Right hindlimb (tissue), 1 donor: ENCODE results near the gene ZNF132.
A peak's percentile ranks its signal among the peaks of the same experiment; 100 is the strongest.
"Not testable (repeated sequence)": the region's sequence is repeated elsewhere in the genome, so short reads cannot be mapped to it uniquely, and the experiment has no call there.

ENCODE experiments used
- DNase-seq: peaks from one replicate; pipeline ENCODE4 v3.0.0-alpha.2; 2018

Gene ZNF132

DNA sequence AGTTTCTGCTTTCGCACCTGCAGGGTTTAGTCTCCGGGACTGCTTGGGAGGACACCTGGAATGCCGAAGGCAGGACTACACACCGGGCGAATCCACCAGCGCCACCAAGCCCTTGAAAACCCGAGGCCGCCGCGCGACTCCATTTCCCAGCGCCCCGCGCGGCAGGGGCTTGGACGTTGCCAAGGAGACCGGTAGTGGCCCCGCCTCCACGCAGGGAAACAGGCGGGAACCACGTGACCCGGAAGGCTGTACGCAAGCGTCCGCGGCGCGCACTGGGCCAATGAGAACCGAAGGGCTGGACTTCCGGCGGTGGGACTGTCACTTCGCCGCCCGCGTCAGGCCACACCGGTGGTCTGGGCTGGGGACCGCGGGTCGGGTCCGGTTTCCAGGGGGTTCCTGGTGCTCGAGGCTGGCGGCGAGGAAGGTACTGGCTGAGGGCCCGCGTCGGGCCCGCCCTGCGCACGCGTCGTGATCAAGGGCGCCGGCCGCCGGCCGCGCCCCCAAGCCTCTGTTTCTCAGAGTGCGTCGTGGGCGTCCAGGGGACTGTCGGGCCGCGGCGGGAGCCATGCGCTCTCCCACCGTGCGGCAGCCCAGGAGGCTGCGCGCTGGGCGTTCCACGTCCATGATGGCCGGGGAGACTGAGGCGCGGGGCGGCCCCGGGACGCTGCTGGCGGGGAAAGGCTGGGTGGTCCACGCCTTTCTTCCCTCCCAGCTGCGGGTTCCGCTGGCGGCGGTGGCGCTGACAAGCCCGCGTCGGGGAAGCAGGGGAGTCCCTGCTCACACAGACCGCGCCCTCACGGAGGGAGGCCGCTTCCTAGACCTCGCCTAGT is 27.0 kb upstream of the ZNF132 start, which contains the start of gene ZNF324:
Gene ZNF324, plus strand, starts transcription at position 321 of the 830 bp plus-strand sequence. CDS start 2,106 bp downstream, outside the sequence.
- DNase-seq: peak; percentile 98

DNA sequence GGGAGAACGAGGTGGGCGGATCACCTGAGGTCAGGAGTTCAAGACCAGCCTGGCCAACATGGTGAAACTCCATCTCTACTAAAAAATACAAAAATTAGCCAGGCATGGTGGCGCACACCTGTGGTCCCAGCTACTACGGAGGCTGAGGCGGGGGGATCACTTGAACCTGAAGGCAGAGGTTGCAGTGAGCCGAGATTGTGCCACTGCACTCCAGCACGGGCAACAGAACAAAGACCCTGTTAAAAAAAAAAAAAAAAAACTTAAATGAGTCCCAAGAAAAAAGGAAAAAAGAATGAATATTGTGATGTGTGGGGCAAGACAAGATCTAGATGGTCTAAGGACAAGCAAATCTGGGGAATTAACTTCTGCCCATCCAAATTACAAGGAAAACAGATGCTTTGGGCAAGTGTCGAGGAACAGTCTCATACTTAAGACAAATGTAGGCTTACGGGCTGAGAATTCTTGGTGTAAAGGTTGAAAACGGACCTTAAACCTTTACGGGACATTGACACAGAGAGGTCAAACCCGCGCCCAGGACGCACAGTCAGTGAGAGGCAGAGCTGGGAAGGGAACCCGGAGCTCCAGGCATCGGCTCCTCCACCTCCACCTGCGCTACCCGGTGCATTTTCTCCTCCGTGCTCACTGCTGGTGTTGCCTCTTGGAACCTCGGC is 26.3 kb upstream of the ZNF132 start:
- DNase-seq: no peak

- no peak for DNase-seq
Observed at GRCh38 chr19:58460039-58460438, 20.1 kb upstream of the ZNF132 start.

DNA sequence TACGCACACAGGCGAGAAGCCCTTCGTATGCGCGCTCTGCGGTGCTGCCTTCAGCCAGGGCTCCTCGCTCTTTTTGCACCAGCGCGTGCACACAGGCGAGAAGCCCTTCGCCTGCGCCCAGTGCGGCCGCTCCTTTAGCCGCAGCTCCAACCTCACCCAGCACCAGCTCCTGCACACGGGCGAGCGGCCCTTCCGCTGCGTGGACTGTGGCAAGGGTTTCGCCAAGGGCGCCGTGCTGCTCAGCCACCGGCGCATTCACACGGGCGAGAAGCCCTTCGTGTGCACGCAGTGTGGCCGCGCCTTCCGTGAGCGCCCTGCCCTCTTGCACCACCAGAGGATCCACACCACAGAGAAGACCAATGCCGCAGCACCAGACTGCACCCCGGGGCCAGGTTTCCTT is 16.2 kb upstream of the ZNF132 start:
- no peak for DNase-seq

DNA sequence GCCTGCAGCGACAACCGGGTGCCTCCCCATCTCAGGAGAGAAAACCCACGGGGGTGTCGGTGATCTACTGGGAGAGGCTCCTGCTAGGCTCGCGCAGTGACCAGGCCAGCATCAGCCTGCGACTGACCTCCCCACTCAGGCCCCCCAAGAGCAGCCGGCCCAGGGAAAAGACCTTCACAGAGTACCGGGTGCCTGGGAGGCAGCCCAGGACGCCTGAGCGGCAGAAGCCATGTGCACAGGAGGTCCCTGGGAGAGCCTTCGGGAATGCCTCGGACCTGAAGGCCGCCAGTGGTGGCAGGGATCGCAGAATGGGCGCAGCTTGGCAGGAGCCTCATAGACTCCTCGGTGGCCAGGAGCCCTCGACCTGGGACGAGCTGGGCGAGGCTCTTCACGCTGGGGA is 15.4 kb upstream of the ZNF132 start:
- no peak for DNase-seq

DNA sequence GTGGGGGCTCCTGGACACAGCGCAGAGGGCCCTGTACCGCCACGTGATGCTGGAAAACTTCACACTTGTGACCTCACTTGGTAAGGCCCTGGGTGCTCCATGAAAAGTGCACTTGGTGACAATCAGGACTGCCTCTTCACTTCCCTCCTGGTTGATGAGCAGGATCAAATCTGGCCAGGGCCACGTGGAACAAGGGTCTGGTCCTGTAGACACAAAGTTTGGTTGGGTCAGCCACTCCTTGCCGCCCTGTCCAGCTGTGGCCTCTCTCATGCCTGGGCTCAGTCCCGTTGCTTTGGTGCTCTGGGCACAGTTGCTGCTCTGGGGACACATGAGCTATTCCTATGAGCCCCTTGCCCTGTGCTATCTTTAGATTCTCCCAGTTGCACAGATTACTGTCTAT is 13.8 kb upstream of the ZNF132 start:
- DNase-seq: no peak

DNA sequence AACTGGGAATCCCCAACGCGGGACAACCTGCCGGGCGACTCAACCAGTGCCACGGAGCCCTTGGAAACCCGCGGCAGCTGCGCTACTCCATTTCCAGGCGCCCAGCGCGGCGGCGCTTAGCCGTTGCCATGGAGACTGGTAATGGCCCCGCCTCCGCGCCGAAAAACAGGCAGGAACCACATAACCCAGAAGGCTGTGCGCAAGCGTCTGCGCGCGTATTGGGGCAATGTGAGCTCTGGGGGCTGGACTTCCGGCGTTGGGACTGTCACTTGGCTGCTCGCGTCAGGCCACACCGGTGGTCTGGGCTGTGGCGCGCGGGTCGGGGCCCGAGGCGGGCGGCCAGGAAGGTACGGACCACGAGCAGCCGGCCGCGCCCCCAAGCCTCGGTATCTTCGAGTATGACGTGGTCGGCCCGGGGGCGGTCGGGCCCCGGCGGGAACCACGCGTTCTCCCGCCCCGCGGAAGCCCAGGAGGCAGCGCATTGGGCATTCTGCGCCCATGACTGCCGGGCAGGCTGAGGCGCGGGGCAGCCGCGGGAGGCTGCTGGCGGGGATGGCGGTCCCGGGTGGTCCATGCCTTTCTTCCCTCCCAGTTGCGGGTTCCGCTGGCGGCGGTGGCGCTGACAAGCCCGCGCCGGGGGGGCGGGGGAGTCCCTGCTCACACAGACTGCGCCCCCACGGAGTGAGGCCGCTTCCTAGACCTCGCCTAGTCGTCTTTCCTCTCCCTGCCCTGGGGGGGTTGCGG is 11.6 kb upstream of the ZNF132 start, which contains the start of gene ZNF324B:
Gene ZNF324B, plus strand, starts transcription at position 265 of the 744 bp plus-strand sequence. CDS start 2,080 bp downstream, outside the sequence.
- DNase-seq: peak; percentile 97

- no peak for DNase-seq
Observed at GRCh38 chr19:58450856-58451357, 11.0 kb upstream of the ZNF132 start.

DNA sequence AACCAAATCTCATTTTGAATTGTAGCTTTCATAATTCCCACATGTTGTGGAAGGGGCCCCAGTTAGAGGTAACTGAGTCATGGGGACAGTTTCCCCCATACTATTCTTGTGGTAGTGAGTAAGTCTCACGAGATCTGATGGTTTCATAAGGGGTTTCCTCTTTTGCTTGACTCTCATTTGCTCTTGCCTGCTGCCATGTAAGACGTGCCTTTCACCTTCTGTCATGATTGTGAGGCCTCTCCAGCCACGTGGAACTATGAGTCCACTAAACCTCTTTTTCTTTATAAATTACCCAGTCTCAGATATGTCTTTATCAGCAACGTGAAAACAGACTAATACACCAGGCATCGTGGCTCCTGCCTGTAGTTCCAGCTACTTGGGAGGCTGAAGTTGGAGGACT is 10.0 kb upstream of the ZNF132 start:
- DNase-seq: not testable (repeated sequence)

DNA sequence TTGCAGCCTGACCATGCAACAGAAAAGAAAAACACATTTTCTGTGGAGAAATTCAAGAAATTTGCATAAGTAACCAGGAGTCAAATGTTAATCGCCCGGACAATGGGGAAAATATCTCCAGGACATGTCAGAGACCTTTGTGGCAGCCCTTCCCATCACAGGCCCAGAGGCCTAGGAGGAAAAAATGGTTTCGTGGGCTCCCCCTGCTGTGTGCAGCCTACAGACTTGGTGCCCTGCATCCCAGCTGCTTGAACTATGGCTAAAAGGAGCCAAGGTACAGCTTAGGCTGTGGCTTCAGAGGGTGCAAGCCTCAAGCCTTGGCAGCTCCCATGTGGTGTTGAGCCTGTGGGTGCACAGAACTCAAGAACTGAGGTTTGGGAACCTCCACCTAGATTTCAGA is 8.9 kb upstream of the ZNF132 start:
- DNase-seq: not testable (repeated sequence)

DNA sequence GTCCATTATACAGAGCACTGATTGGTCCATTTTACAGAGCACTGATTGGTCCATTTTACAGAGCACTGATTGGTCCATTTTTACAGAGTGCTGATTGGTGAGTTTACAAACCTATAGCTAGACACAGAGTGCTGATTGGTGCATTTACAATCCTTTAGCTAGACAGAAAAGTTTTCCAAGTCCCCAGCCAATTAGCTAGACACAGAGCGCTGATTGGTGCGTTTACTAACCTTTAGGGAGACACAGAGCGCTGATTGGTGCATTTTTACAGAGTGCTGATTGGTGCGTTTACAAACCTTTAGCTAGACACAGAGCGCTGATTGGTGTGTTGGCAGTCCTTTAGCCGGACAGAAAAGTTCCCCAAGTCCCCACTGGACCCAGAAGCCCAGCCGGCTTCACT is 3.0 kb upstream of the ZNF132 start:
- not testable (repeated sequence) for DNase-seq

DNA sequence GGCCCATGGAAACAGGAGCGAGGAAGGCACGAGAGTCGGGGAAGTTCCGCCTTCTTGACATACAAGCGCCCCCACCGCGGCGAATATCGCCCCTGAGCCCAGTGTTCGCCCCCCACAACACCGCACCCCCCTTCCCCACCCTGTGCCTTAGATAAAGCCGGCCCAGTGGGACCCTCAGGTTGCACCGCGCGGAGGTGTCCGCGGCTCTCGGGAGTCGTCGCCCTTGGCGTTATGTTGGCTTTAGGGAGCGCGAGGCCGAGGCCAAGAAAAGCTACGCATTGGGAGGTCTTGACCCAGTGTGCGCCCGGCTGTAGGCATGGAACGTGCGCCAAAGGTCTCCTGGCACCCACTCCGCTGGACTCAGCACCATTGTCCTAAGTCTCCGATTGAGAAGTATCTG is 603 bp upstream of the ZNF132 start:
- DNase-seq: no peak

DNA sequence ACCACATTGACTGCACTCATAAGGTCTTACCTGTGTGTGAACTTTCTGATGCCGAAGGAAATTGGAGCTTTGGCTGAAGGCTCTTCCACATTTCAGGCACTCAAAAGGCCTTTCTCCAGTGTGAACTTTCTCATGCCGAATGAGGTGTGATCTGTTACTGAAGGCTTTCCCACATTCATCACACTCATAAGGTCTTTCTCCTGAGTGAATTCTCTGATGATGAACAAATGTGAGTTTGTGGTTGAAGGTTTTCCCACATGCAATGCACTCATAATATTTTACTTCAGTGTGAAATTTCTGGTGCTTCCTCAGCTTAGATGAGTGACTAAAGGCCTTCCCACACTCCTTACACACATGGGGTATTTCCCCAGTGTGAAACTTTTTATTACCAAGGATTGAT is 5.7 kb downstream of the ZNF132 start:
- DNase-seq: no peak

- DNase-seq: no peak
Observed at GRCh38 chr19:58429745-58430144, 10.2 kb downstream of the ZNF132 start.

DNA sequence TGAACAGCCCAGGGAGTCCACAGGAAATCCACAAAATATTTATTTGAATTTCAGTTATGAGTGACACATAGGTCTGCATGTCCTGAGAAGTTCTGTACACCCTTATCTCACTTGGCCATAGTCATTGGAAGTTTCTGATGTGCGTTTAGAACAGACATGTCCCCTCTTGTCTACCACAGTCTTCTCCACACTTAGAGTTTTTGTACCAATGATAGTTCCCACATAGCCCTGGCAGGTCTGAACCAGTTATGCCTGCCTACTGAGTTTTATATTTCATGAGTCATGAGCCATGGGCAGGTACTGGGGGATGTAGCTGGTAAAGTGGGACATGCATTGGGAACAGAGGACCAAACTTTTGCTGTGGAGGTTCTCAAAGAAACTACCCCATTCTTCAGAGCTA is 11.3 kb downstream of the ZNF132 start:
- no peak for DNase-seq

DNA sequence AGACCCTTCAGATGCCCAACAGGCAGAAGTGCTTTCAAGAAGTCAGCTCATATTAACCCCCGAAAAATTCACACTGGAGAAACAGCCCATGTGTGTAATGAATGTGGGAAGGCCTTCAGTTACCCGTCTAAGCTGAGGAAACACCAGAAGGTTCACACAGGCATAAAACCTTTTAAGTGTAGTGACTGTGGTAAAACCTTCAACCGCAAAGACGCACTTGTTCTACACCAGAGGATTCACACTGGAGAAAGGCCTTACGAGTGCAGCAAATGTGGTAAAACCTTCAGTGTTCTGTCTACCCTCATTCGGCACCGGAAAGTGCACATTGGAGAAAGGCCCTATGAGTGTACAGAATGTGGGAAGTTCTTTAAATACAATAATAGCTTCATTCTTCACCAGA is 22.9 kb downstream of the ZNF132 start:
- DNase-seq: no peak

DNA sequence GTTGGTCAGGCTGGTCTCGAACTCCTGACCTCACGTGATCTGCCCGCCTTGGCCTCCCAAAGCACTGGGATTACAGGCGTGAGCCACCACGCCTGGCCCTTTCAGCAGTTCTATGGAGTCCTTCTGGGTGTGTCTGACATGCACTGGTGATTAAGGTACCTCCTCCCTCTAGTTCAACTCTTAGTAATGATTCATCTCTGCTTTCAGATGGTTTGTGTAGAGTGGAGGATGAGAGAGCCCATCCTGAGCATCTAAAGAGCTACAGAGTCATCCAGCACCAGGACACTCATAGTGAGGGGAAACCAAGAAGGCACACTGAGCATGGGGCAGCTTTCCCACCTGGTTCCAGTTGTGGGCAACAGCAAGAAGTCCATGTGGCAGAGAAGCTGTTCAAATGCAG is 23.3 kb downstream of the ZNF132 start:
- DNase-seq: no peak

- DNase-seq: peak; percentile 41
Observed at GRCh38 chr19:58409010-58409790, 30.8 kb downstream of the ZNF132 start.

GRCh38 chr19:58408152-58409009 is 31.6 kb downstream of the ZNF132 start, which contains the start of gene ZNF584:
TSS of gene ZNF584 (plus strand) at chr19:58408649. CDS start at chr19:58409148, 499 bp downstream.
- DNase-seq: peak; percentile 98

DNA sequence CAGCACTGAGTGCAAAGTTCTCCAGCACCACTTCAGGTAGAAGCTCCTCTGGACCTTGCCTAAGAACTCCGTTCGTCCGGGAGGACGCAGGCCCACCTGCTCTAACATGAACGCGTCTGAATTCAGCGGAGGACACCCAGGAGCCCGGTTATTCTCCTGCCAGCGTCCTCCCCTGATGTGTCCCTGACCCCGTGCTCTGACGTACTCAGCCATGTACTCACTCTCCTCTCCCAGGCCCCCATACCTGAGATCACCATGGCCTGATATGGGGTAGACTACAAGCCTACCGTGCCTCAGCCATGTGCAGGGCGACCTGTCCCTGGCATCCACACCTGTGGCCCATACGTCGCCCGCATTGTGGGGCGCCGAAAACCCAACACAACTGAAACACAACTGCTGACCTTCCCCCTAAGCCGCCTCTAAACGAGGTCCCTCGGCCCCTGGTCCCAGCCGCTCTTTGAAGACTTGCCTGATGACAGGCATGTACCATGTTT is 32.2 kb downstream of the ZNF132 start:
- peak; percentile 33 for DNase-seq
